NCI-H146 treated with DMSO at 0.1 percent for 48 hours (cell line): Measurements from ENCODE around the gene CDK14.
A peak's percentile ranks its signal among the peaks of the same experiment; 100 is the strongest.

Experiments used
- DNase-seq: peaks from one replicate; lab custom pipeline; 2025; ENCODE audit not compliant: unreplicated experiment; lab: John Stamatoyannopoulos, UW

Gene CDK14

DNA sequence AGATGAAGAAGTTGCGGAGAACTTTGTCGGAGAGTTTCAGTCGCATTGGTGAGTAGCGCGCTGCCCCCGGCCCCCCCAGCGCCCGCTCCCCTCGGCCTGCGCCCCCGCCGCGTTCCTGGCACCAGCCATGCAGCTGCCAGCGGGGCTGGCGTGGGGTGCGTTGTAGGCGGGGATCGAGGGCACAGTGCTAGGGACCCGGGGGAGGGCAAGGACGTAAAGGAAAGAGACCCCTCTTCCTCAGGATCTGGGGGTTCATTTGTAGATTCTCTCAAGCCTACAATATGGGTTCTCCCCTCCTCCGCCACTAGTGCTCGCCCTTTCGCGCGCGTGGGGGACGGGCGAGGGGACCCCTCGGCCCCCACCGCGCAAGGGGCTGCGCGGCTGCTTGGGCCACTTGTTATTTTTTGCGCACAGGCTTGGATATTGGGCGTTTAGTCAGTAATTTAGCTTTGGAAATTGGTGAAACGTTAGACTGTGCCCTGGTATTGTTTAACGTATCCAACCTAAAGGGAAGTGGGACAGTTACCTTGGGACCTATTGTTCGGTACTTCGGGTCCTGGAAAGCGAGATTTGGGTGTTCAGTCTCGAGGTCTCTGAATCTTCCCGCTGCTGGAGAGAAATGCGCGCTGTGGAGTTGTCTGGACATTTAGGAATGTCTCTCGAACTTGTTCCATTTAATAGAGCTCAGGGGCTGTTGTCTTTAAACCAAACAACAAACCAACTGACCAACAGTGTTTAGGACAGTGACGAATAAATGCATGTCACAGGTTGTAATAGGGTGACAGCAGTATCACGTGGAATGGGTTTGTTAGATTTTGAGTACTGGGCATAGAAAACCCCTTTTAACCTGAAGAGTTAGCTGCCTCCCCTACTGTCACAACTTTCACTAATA is 796 bp downstream of the CDK14 start:
- no peak for DNase-seq

DNA sequence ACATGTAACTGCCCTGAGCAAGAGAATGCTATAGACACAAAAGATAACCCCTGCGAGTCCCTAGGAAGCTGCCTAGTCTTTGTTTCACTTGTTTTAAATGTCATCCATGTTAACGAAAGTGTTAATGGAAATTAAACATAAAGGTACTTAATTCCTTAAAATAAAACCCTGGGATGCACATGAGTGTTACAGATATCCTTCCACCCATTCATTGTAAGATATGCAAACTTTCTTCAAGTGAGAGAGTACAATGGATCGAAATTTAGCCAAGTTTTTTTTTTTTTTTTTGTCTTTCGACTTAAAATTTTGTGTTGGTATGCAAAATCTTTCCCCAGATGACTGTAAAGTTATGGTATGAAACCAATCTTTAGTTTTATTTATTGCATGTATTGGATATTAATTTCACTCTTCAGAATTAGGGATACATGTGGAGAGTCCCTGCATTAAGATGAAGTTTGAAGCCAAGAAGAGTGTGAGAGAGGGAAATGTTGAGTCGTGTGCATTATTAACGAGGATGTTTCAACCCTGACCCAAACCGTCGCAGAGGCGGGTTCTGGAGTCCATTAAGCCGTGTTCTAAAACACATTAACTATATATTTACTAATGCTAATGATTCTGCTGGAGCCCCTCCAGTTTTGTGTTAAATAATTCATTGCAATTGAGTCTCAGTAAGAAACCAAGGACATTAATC is 1.6 kb downstream of the CDK14 start:
- DNase-seq: no peak

DNA sequence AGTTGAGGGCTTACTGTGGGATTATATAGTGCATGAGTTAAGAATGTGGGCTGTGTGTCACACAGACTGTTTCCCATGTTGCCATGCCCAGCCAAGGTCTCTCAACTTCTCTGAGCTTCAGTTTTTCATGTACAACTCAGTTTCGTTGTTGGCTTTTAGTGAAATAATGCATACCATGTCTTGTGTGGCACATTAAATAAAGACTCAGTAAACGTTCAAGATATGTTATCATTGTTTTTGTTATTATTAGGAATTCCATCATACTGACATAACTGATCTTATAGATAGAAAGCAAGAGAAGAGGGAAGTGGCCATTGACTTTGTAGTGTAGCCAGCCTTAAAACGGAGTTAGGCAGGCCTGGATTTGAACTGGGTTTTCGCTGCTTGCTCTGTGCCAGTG is 2.9 kb downstream of the CDK14 start:
- no peak for DNase-seq

DNA sequence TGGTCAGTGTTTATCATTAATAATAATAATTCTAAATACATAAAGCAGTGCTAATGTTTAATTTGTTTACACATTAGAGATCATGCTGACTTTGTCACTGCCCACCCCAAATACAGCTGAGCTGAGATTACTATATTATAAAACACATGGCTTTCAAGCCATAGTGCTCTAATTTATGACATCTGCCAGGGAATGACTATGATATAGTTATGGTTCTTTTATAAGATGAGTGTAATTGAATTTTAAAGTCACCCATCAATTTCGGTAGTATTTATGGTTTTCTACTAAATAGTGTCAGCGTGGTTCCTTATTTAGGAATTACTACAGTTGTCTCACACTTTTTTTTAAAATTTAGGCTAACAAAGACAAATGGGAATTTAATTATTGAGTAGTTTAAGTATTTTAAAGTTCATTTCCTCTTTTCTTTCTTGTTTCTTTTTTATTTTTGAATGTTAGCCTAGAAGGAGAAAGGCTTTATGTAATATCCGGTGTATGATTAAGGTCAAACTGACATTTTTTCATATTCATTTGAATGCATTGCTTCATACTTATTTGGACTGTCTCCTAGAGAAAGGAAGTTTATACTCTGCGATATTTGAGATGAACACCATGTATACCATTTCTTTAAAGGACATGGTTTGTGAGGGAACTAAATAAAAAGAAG is 3.9 kb downstream of the CDK14 start:
- DNase-seq: no peak

DNA sequence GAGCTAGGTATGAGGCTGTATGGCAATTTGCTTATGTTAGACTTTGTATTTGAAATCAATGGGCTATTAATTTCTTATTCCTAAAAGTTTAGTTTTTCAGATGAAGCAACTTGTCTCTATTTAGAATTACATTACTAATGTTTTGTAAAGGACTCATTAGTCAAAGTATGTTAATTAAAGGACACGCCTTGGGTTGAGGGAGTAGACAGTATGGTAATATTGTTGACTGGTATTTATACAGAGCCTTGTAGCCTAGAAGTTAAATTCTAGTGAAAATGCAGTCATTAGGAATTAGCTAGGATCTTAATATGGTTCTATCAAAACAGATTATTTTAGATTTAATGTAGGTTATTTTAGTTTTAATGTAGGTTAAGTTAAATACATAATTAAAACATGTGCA is 6.2 kb downstream of the CDK14 start:
- no peak for DNase-seq

DNA sequence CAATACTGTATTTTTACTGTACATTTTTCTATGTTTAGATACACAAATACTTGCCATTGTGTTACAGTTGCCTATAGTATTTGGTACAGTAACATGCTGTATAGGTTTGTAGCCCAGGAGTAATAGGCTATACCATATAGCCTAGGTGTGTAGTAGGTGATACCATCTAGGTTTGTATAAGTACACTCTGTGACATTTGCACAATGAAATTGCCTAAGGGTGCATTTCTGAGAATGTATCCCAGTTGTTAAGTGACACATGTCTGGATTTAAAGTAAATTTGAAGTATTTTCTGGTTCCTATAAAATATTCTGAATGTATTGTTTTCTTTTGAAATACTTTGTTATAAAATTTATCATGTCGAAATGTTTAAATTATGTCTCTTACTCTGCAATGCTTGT is 7.2 kb downstream of the CDK14 start:
- no peak for DNase-seq

DNA sequence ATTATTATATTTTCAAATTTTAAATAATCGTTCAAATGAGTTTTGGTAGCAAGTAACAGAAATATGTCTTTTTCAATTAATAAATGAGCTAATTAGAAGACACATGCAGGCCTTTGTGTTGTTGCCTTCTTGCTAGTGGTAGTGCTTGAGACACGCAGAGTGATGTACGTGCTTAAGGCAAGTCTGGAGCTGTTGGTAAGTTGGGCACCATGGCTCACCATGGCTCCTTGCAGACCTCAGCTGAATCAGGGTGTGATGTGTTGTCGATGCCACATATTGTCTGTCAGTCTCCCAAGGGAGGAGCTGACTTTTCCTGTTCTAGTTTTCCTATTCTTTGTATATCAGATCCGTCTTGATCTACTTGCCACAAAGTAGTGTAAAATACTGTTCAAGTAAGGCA is 8.3 kb downstream of the CDK14 start:
- no peak for DNase-seq

DNA sequence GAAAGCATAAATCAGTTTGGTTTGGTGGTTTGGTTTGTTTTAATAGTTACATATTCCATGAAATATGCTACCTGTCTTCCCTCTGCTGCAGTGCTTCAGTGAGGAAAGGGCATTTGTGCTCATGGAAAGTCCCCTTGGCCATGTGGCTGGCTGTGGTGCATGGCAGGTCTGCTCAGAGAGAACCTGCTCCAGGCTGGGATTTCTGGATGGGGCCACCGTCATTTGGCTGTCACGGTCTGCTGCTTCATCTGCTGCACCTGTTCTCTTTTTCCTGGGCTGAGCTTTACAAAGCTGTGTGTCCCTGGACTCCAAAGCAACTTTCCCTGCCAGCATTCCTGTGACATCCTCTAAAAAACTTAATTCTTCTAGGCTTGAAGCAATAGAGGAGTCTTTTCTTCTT is 8.9 kb downstream of the CDK14 start:
- peak; percentile 26 for DNase-seq

DNA sequence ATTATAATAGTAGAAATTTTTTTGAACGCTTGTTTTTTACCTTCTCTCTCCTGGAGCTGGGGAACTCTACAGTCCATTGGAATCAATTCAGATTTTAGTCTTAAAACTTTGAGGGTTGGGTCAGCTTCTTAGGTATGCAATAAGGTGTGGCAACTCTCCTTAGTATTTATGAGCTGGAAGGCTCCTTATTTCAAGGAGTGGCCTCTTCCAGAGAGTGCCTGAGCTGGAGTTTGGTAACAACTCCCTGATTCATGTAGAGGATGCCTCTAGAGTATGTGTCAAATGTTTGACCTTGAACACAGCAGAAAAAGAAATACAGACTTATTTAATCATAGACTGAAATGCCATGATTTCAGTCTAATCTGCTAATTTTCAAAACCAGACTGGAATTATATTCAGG is 11.1 kb downstream of the CDK14 start:
- DNase-seq: no peak

DNA sequence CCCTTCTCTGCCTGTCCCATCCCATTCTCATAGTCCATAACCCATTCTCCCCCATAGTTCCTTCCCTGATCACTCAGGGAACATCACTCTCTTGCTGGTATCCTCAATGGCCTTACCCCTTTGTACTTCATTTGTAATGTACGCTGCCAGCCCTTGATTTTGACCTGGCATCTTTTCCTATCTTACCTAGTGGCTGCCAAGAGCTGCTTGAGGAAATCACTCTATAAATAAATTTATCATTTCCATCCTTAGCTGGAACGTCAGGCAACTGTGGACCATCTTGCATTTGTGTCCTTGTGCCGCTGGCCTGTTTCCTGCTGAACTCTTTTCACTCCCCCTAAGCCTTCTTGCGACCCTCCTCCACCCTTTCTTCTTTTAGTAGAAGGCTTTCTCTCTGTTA is 14.0 kb downstream of the CDK14 start:
- DNase-seq: no peak

DNA sequence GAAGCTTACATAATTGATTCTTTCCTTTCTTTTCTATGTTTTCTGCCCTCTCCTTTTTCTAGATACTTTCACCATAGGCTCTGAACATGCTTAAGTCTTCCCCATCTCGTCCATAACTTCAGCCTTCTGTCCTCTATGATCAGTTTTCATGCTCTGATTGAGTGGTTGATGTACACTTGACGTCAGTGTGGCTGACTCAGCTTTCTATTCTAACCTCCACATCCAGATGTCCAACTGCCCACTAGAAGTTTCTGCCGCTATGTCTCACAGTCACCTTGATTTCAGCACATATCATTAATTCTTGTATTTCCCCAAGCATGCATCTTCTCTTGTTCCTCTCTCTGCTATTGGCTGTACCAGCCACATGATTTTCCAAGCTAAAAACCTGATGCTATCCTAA is 15.0 kb downstream of the CDK14 start:
- DNase-seq: no peak

DNA sequence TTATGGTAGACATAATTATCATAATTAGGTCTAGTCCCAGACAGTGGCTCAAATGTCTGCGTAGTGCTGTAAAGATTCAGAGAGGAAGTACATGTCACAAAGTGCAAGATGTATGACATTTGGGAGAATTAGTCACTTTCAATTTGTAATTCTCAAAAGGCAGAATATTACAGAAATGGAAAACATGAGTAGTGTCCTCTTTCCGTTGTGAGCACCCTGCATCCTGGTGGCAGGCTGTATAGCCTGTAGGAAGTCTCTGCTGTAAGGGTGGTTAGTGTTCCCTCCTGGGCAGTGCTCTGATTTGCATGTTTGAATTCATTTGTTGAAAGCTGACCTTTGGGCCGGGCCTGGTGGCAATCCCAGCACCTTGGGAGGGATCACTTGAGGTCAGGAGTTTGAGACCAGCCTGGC is 17.0 kb downstream of the CDK14 start:
- DNase-seq: no peak

DNA sequence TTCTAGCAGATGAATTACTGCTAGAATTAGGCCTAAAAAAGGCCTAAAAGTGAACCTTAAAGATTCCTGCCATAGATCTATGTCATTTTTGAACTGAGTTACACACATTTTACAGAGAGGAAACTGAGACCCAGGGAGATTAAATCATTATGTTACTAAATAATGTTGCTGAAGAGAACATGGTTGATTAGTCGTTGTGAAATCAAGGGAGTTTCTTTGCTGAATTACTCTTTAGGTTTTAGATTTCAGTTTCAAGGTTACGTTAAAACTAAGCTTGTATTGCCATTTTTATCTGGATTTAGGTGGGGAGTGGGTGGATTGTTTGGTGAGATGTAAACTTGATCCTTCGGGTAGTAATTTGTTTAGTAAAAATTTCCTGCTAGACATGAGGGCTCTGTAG is 21.3 kb downstream of the CDK14 start:
- no peak for DNase-seq

DNA sequence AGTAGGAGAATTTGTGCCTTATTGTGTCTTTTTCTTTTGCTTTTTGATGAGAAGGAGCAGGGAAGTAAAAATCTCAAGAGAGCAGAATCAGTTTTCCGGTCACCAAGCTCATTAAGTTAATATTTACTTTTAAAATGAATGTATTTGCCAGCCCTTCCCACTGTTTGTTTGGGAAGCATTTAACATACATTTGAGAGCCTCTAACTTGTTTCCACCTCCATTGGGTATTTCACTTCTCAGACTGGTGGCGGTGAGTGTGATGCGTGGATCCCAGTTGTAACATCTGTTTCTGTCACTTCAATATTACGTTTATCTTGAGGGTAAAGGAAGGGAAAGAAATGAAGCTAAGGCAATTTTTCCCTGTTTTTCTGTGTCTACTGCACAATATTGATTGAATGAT is 22.8 kb downstream of the CDK14 start:
- peak; percentile 45 for DNase-seq

DNA sequence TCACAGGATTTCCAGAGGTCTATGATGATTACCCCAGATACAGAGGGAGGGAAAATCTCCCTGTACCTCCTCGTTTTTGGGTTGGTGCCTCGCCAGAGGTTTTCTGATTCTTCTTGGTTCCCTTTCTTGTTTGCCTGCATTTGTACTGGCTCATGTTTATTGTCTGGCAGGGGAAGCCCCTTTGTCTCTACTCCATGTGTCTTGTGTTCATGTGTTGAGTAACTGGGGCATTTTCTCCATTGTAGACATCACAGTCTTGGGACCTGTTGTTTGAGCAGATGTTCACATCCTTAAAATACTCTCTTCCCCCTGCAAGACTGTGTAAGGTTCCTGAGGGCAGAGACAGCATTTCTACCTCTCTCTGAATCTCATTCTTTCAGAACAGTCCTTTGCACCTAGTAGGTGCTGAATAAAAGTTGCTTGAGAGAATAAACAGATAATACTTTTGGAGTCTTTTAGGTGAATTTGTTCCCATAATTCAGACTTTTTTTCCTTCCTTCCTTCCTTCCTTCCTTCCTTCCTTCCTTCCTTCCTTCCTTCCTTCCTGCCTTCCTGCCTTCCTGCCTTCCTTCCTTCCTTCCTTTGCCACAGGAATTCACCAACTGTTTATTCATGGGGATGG is 25.1 kb downstream of the CDK14 start:
- DNase-seq: no peak

DNA sequence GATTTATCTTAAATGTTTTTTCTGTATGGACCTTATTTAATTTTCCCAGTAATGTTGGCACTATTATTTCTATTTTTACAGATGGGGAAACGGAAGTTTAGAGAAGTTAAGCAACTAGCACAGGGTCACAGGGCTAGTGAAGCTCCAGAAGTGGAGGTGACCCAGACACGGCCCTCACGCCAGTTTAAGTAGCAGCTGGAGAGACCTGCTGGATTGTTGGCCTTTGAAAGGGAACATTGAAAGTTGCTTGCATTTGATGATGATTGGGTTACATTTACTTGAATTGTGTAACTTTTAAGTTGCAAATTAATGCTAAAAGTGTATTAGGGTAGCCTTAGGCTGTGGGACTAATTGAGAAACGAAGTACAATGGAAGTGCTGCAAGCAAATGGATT is 25.6 kb downstream of the CDK14 start:
- DNase-seq: no peak

DNA sequence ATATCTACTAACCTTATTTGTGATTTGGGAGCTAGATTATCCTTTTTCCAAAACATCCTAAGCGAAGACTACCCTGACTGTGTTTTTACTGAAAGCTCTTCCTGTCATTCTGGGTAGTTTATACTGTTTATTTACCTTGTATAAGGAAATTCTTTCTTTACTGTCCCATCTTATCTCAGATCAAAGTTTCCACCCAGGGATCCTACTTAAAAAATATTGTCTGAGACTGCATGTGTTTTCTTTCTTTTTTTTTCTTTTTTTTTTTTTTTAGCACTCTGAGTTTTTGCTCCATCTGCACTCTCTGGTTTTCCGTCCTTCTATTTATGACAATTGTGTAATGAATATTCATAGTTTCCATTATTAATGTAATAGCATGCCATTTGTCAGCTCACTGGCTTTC is 26.5 kb downstream of the CDK14 start:
- DNase-seq: no peak

DNA sequence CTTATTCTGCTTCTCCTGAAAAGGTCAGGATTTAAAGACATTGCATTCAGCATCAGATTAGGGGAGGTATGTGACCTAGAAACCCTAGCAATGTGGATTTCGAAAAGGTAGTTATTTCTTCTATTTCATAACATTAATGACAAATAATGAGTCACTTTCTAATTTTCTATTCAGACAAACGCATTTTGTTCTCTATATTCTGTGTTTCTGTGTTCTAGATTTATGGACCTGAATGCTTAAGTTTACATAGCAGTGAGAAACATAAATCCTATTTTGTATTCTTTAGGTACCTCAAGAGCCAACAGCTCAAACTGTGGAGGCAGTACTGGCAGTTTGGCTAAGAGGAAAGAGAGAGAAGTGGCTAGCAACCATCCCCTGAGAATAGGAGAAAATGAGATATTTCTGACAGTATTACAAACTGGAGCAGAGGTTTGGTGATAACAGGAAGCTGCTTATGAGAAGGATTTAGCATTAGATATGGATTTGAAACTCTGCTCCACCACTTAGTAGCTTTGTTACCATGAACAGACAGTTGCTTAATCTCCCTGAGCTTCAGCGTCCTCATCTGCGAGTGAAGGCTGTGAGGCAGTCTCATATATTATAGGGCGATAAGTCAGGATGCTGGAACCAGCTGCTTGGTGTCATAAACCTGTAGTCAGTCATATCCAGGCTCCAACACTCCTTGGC is 28.2 kb downstream of the CDK14 start:
- DNase-seq: no peak

DNA sequence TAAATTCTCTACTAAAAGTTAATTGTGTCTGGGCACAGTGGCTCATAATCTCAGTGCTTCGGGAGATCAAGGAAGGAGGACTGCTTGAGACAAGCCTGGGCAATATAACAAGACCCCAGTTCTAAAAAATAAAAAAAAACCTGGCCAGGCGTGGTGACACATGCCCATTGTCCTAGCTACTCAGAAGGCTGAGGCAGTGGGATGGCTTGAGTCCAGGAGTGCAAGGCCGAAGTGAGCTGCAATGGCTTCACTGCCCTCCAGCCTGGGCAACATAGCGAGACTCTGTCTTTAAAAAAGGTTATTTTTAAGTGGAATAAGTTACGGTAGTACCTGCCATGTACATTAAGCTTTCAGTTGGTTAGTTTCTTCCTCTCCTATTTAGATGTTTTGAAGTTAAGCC is 28.9 kb downstream of the CDK14 start:
- no peak for DNase-seq

DNA sequence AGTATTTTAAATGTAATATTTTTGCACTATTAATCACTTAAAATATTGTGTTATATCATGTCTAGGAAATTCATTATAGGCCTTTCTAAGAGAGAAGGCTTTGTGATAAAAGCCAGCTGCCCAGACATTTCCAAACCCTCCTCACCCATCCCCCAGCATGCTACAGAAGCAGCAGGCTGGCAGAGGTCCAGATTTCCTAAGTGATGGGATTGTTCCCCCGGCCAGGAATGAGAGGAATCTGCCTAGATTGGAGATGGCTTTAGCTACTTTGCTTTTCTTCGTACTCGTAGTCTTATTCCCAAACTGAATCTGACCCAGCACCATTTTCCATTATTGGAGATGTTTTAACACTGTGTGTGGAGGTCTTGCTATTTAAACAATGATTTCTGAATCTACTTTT is 29.4 kb downstream of the CDK14 start:
- DNase-seq: peak; percentile 11

DNA sequence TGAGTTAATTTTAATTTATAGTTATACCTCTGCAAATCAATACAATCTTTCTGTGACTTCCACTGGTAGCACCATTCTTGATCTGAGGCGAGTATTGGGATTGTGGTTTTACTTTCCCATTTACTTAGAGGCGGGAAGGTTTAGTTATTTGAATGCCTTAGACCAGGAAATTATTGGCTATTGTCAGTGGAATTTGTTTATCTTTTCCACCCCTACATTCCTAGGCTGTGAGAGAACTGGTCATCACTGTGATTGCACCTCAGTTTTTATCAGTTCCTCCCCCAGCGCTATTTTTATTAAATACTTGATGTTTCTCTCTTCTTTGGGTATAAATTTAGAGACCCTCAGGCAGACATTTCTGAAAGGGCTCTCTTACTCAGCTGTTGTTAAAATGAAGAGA is 29.9 kb downstream of the CDK14 start:
- DNase-seq: no peak
